HG02938 (cell line): ENCODE measurements around the gene GRM5.
"Not testable (repeated sequence)": the region's sequence is repeated elsewhere in the genome, so short reads cannot be mapped to it uniquely, and the experiment has no call there.

Experiments used
- ATAC-seq: cut with Tn5 transposase; IDR thresholded peaks from one replicate; pipeline ENCODE4 v1.9.1; 2021; ENCODE audit warnings: mild to moderate bottlenecking, moderate library complexity; ENCODE audit not compliant: unreplicated experiment

GRM5 gene

GRCh38 chr11:88511006-88511405, 554.8 kb downstream of the GRM5 start:
- ATAC-seq, result no peak

- ATAC-seq, result no peak
These were observed 556.8 kb downstream of the GRM5 start for GRCh38 chr11:88508759-88509581.

GRCh38 chr11:88508418-88508758, 557.4 kb downstream of the GRM5 start:
- no peak for ATAC-seq

- no peak for ATAC-seq
These were observed 557.9 kb downstream of the GRM5 start for GRCh38 chr11:88507771-88508417.

GRCh38 chr11:88501541-88501940, 564.2 kb downstream of the GRM5 start:
- ATAC-seq, result no peak

- no peak for ATAC-seq
These were observed 569.9 kb downstream of the GRM5 start for GRCh38 chr11:88495836-88496235.

- no peak for ATAC-seq
These were observed 570.9 kb downstream of the GRM5 start for GRCh38 chr11:88494848-88495247.

- no peak for ATAC-seq
These were observed 574.1 kb downstream of the GRM5 start for GRCh38 chr11:88491674-88492073.

GRCh38 chr11:88489030-88489429, 576.8 kb downstream of the GRM5 start:
- ATAC-seq, result no peak

- no peak for ATAC-seq
These were observed 578.1 kb downstream of the GRM5 start for GRCh38 chr11:88487646-88488045.

GRCh38 chr11:88484873-88485621, 580.7 kb downstream of the GRM5 start:
- peak; percentile 88 for ATAC-seq

- no peak for ATAC-seq
These were observed 582.9 kb downstream of the GRM5 start for GRCh38 chr11:88482871-88483301.

GRCh38 chr11:88480223-88480622, 585.6 kb downstream of the GRM5 start:
- ATAC-seq, result no peak

GRCh38 chr11:88478136-88478815, 587.5 kb downstream of the GRM5 start:
- ATAC-seq, result no peak

GRCh38 chr11:88475991-88476418, 589.8 kb downstream of the GRM5 start:
- no peak for ATAC-seq

- ATAC-seq, result no peak
These were observed 591.1 kb downstream of the GRM5 start for GRCh38 chr11:88474655-88475054.

- ATAC-seq, result no peak
These were observed 596.1 kb downstream of the GRM5 start for GRCh38 chr11:88469561-88470225.

- ATAC-seq, result no peak
These were observed 601.3 kb downstream of the GRM5 start for GRCh38 chr11:88464528-88464927.

GRCh38 chr11:88463301-88463700, 602.5 kb downstream of the GRM5 start:
- not testable (repeated sequence) for ATAC-seq

- ATAC-seq, result not testable (repeated sequence)
These were observed 607.7 kb downstream of the GRM5 start for GRCh38 chr11:88458047-88458446.

- ATAC-seq, result no peak
These were observed 609.8 kb downstream of the GRM5 start for GRCh38 chr11:88455974-88456373.
